Prostate gland (tissue), 1 donor: Measurements from ENCODE around the gene ASB14.

Experiments used
- POLR2A ChIP-seq: fragments of 450-650 bp; IDR thresholded peaks from one replicate; pipeline ENCODE4 v1.6.1; 2016; ENCODE audit warnings: antibody characterized with exemption, mild to moderate bottlenecking
- POLR2AphosphoS5 ChIP-seq: sonication (generic); formaldehyde crosslinking; IDR thresholded peaks from one replicate; pipeline ENCODE4 v1.6.1; 2017; ENCODE audit warnings: antibody characterized with exemption

- TF ChIP-seq POLR2AphosphoS5 (no peak), POLR2A (no peak)
These were observed 24.1 kb downstream of the ASB14 start for GRCh38 chr3:57268416-57268815.
